ENCODE data around the gene RAB4B.
"Not testable (repeated sequence)": the region's sequence is repeated elsewhere in the genome, so short reads cannot be mapped to it uniquely, and the experiment has no call there.

RAB4B gene

DNA sequence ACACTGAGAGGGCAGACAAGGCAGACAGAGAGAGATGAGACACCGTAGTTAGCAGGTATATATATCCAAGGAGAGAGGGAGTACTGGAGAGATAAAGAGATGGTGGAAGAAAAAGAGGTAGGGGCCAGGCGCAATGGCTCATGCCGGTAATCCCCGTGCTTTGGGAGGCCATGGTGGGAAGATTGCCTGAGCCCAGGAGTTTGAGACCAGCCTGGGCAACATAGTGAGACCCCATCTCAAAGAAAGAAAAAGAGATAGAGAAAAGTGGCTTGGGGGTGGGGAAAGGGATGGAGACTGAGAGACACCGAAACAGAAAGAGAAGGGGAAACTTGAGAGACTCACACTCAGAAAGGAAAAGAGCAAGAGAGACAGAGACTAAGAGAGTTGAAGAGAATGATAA, 2.5 kb downstream of the RAB4B start:
- DNase-seq (ENCODE audit: low read depth in 2 of 2), result no peak

- DNase-seq (ENCODE audit: low read depth in 2 of 2), result no peak
Observed at GRCh38 chr19:40781140-40781539, 3.1 kb downstream of the RAB4B start.

DNA sequence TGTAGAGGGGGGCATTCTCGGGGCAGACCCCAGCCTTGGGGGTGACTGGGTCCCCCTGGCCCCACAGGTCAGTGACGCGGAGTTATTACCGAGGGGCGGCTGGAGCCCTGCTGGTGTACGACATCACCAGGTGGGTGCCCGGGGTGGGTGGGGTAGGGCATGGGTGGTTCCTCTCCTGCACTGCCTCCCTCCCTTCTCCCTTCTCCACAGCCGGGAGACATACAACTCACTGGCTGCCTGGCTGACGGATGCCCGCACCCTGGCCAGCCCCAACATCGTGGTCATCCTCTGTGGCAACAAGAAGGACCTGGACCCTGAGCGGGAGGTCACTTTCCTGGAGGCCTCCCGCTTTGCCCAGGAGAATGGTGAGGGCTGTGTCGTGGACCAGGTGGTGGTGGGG, 5.7 kb downstream of the RAB4B start:
- DNase-seq (ENCODE audit: low read depth in 2 of 2), result no peak

DNA sequence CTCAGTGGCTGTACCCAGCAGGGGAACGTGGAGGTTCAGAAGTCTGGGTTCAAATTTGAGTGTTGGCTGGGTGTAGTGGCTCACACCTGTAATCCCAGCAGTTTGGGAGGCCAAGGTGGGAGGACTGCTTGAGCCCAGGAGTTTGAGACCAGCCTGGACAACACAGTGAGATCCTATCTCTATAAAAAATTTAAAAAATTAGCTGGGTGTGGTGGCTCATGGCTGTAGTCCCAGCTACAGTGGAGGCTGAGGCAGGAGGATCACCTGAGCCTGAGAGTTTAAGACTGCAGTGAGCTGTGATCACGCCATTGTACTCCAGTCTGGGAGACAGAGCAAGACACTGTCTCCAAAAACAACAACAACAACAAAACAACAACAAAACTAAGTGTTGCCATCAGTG, 6.1 kb downstream of the RAB4B start:
- DNase-seq (ENCODE audit: low read depth in 2 of 2), result not testable (repeated sequence)

DNA sequence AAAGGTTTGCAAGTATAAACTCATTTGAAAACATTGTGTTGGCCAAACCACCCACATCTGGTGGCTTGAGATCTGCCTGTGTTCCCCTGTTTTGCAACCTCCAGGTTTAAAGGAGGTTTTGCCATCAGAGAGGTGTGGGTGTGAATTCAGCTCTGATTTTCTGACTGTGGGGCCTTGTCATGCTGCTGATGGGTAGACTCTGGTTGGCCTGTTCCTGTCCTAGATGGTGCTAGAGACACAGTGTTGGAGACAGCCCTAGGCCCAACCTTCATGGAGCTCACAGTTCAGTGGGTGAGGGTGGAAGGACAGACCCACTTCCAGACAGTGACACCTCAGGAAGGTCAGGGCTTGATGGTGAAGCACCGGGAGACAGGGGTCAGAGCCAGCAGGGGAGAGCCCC, 7.5 kb downstream of the RAB4B start:
- DNase-seq (ENCODE audit: low read depth in 2 of 2), result no peak

- no peak for DNase-seq (ENCODE audit: low read depth in 2 of 2)
Observed at GRCh38 chr19:40786060-40787037, 8.3 kb downstream of the RAB4B start.

- DNase-seq (ENCODE audit: low read depth in 2 of 2), result no peak
Observed at GRCh38 chr19:40791349-40791748, 13.3 kb downstream of the RAB4B start.

GRCh38 chr19:40791996-40792395, 13.9 kb downstream of the RAB4B start:
- no peak for DNase-seq (ENCODE audit: low read depth in 2 of 2)

GRCh38 chr19:40797166-40797962, 19.3 kb downstream of the RAB4B start:
- DNase-seq (ENCODE audit: low read depth in 2 of 2), result no peak

- DNase-seq (ENCODE audit: low read depth in 2 of 2), result peak; percentile 54 to 63
Observed at GRCh38 chr19:40797963-40798682, 20.1 kb downstream of the RAB4B start.

DNA sequence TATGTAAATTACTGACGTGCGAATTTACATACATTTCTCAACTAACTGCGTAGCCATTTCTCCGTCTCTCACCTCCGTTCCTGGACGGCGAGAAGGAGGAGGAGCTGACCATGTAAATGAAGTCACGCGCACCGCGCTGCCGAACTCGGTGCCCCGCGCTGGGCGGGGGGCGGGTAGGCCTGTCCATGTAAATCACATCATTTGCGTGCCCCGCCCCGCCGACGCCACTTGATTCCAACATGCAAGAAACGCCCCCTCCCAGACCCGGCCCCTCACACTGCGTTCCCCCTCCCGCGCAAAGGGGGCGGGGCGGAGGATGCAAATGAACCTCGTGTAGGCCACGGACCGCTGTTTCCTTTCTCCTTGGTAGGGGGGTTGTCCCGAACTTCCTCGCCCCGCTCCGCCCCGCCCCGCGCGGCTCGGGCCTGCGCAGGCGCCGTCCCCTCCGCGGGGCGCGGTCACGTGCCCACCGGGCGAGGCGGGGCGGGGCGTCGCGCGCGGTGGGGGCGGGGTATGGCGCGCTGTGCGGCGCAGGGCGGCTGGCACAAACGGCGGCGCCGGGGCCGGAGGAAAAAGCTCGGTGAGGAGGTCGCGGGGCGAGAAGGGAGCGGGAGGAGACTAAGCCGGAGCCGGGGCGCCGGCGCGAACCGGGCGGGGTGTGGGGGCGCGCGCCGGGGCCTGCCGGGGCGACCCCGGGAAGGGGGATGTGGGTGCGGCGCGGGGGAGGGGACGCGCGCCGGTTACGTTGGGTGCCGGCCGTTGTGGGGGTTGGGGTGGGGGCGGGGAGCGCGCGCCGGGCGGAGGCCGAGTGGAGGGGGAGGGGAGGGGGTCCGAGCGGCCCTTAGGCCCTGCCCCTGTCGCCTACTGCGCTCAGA, 20.9 kb downstream of the RAB4B start, which contains the start of gene EGLN2:
EGLN2 (plus strand) TSS at position 509 of the 875 bp plus-strand sequence. CDS start 1,382 bp downstream, outside the sequence.
- peak; percentile 100 for DNase-seq (ENCODE audit: low read depth in 2 of 2)

GRCh38 chr19:40799558-40800338, 21.7 kb downstream of the RAB4B start:
- DNase-seq (ENCODE audit: low read depth in 2 of 2), result no peak

- DNase-seq (ENCODE audit: low read depth in 2 of 2), result no peak
Observed at GRCh38 chr19:40800339-40800996, 22.4 kb downstream of the RAB4B start.

DNA sequence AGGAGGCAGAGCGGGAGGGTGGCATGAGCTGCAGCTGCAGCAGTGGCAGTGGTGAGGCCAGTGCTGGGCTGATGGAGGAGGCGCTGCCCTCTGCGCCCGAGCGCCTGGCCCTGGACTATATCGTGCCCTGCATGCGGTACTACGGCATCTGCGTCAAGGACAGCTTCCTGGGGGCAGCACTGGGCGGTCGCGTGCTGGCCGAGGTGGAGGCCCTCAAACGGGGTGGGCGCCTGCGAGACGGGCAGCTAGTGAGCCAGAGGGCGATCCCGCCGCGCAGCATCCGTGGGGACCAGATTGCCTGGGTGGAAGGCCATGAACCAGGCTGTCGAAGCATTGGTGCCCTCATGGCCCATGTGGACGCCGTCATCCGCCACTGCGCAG, 22.9 kb downstream of the RAB4B start:
- no peak for DNase-seq (ENCODE audit: low read depth in 2 of 2)

- no peak for DNase-seq (ENCODE audit: low read depth in 2 of 2)
Observed at GRCh38 chr19:40801426-40802299, 23.6 kb downstream of the RAB4B start.

- no peak for DNase-seq (ENCODE audit: low read depth in 2 of 2)
Observed at GRCh38 chr19:40802300-40803169, 24.5 kb downstream of the RAB4B start.

DNA sequence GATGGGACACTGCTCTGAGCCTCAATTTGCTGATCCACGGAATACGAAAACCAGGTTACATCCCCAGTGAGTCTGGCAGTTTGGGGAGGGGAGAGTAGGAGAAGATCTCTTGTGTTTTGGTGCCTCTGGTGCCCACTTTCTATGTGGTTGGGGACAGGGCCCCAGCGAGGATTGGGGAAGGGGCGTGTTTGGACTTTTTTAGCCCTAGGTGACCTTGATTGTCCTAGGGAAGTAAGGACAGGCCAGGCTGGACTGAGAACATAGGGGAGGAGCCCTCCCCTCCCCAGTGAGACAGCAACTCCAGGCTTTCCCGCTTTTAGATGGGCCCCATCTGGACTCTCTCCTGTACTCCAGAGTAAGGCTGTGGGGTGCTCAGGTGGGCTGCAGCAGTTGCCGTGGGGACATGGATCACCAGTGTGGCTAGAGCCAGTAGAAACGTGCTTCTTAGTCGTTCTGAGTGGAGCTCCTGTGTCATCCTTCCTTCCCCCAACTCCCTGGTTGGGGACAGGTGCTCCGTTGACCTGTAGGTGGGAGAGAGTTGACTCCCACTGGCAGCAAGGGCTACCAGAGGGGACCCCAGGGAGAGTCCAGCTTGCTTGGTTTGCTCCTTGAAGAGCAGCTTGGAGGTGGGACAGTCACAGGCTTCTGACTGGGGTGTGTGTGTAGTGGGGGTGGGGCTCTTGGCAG, 25.3 kb downstream of the RAB4B start:
- no peak for DNase-seq (ENCODE audit: low read depth in 2 of 2)

Data from stimulated activated CD8-positive, alpha-beta memory T cell treated with anti-CD3 and anti-CD28 coated beads, Interleukin-15, amount 100 ng/mL, for 48 hours (primary cell).